ENCODE data around the gene MSL2.
"Not testable (repeated sequence)": the region's sequence is repeated elsewhere in the genome, so short reads cannot be mapped to it uniquely, and the experiment has no call there.

- TF ChIP-seq POLR2AphosphoS5 (IDR thresholded peaks at IDR 0.05; ENCODE audit: borderline replicate concordance, low read depth, low read length); EZH2 (IDR thresholded peaks at IDR 0.05); FOXP2 (optimal IDR thresholded peaks at IDR 0.05; ENCODE audit: control extremely low read depth, extremely low read length, insufficient read depth): not testable (repeated sequence)
Observed at GRCh38 chr3:136168236-136168635, 27.9 kb downstream of the MSL2 start.
